BLaER1 (cell line): ENCODE data around the gene KMT2E.
A peak's percentile ranks its signal among the peaks of the same experiment; 100 is the strongest.
"Not testable (repeated sequence)": the region's sequence is repeated elsewhere in the genome, so short reads cannot be mapped to it uniquely, and the experiment has no call there.

Experiments
- H3K27ac ChIP-seq: shearing (Covaris generic); formaldehyde crosslinking; 2 replicates; pipeline ENCODE4 v1.8.1; 2022
- H3K27me3 ChIP-seq: shearing (Covaris generic); formaldehyde crosslinking; 2 replicates; pipeline ENCODE4 v1.8.1; 2022
- H3K36me3 ChIP-seq: shearing (Covaris generic); formaldehyde crosslinking; 2 replicates; pipeline ENCODE4 v1.8.1; 2022
- H3K4me1 ChIP-seq: shearing (Covaris generic); formaldehyde crosslinking; 2 replicates; pipeline ENCODE4 v1.8.1; 2022
- H3K4me2 ChIP-seq: shearing (Covaris generic); formaldehyde crosslinking; 2 replicates; pipeline ENCODE4 v1.8.1; 2022
- H3K4me3 ChIP-seq: shearing (Covaris generic); formaldehyde crosslinking; 2 replicates; pipeline ENCODE4 v1.8.1; 2022
- H3K9ac ChIP-seq: shearing (Covaris generic); formaldehyde crosslinking; 2 replicates; pipeline ENCODE4 v1.8.1; 2022
- H3K9me3 ChIP-seq: shearing (Covaris generic); formaldehyde crosslinking; 2 replicates; pipeline ENCODE4 v1.8.1; 2022
- H4K20me1 ChIP-seq: shearing (Covaris generic); formaldehyde crosslinking; 2 replicates; pipeline ENCODE4 v1.8.1; 2022
- Cebpa-rat ChIP-seq: shearing (Covaris generic); IDR thresholded peaks from 2 replicates; pipeline ENCODE4 v1.8.1; 2022

The KMT2E gene

GRCh38 chr7:104972500-104972899 lies 41.5 kb upstream of the KMT2E start:
- TF ChIP-seq Cebpa-rat = no peak
- H3K36me3 ChIP-seq = peaks cover 46% of the 10 kb centered on the region
- H3K4me2 ChIP-seq = peak overlapping the region; percentile 60
- no peak overlapping the region for H3K27ac ChIP-seq
- no peaks in the 10 kb centered on the region for H3K9me3 ChIP-seq
- no peaks in the 10 kb centered on the region for H3K27me3 ChIP-seq
- peaks cover 95% of the 10 kb centered on the region for H4K20me1 ChIP-seq
- H3K4me1 ChIP-seq = peaks cover 64% of the 10 kb centered on the region
- no peak overlapping the region for H3K9ac ChIP-seq
- no peak overlapping the region for H3K4me3 ChIP-seq

- H3K36me3 ChIP-seq = peaks cover 45% of the 10 kb centered on the region
- peak overlapping the region; percentile 79 for H3K4me2 ChIP-seq
- TF ChIP-seq Cebpa-rat = no peak
- no peak overlapping the region for H3K9ac ChIP-seq
- no peaks in the 10 kb centered on the region for H3K27me3 ChIP-seq
- H4K20me1 ChIP-seq = peaks cover 95% of the 10 kb centered on the region
- H3K4me1 ChIP-seq = peaks cover 71% of the 10 kb centered on the region
- H3K4me3 ChIP-seq = 0 out of 2 replicates have a peak overlapping the region, but pooled peaks have one; percentile 14
- H3K9me3 ChIP-seq = no peaks in the 10 kb centered on the region
- peak overlapping the region; percentile 24; the same call in 1 of the 2 replicates for H3K27ac ChIP-seq
Measured at GRCh38 chr7:104973227-104973626, 40.8 kb upstream of the KMT2E start.

- peak overlapping the region; percentile 79 for H3K4me2 ChIP-seq
- H3K27ac ChIP-seq = peak overlapping the region; percentile 45; the same call in 1 of the 2 replicates
- peaks cover 41% of the 10 kb centered on the region for H3K36me3 ChIP-seq
- H3K9ac ChIP-seq = no peak overlapping the region; the same call in 1 of the 2 replicates
- H3K27me3 ChIP-seq = no peaks in the 10 kb centered on the region
- H3K9me3 ChIP-seq = no peaks in the 10 kb centered on the region
- peak overlapping the region; percentile 14; the same call in 1 of the 2 replicates for H3K4me3 ChIP-seq
- peaks cover 78% of the 10 kb centered on the region for H3K4me1 ChIP-seq
- H4K20me1 ChIP-seq = peaks cover 95% of the 10 kb centered on the region
- no peak for TF ChIP-seq Cebpa-rat
Measured at GRCh38 chr7:104973909-104974415, 40.0 kb upstream of the KMT2E start.

- H3K27me3 ChIP-seq, H3K9me3 ChIP-seq, H3K4me3 ChIP-seq, H3K4me2 ChIP-seq, H3K27ac ChIP-seq, H3K9ac ChIP-seq: not testable (repeated sequence)
- Histone ChIP-seq H3K36me3 (peaks cover 36% of the 10 kb centered on the region), H4K20me1 (peaks cover 98% of the 10 kb centered on the region), H3K4me1 (peaks cover 94% of the 10 kb centered on the region)
Measured at GRCh38 chr7:104975553-104975952, 38.5 kb upstream of the KMT2E start.

GRCh38 chr7:104976966-104977636 lies 36.9 kb upstream of the KMT2E start:
- Histone ChIP-seq H3K27ac (no peak overlapping the region; the same call in 1 of the 2 replicates), H3K36me3 (peaks cover 26% of the 10 kb centered on the region; the same call in 1 of the 2 replicates), H3K4me2 (peak overlapping the region; percentile 33; the same call in 1 of the 2 replicates), H3K27me3 (no peaks in the 10 kb centered on the region), H3K4me3 (no peak overlapping the region), H3K4me1 (peaks cover 95% of the 10 kb centered on the region), H4K20me1 (peaks cover 94% of the 10 kb centered on the region), H3K9ac (no peak overlapping the region), H3K9me3 (no peaks in the 10 kb centered on the region)
- TF ChIP-seq Cebpa-rat = no peak

GRCh38 chr7:104978460-104978859 lies 35.5 kb upstream of the KMT2E start:
- no peak for TF ChIP-seq Cebpa-rat
- Histone ChIP-seq H3K4me3 (no peak overlapping the region), H3K4me1 (peaks cover 94% of the 10 kb centered on the region), H4K20me1 (peaks cover 83% of the 10 kb centered on the region), H3K4me2 (peak overlapping the region; percentile 60), H3K36me3 (peaks cover 19% of the 10 kb centered on the region; the same call in 1 of the 2 replicates), H3K27me3 (no peaks in the 10 kb centered on the region), H3K9ac (no peak overlapping the region; the same call in 1 of the 2 replicates), H3K27ac (no peak overlapping the region), H3K9me3 (no peaks in the 10 kb centered on the region)

- Histone ChIP-seq H3K36me3 (peaks cover 18% of the 10 kb centered on the region; the same call in 1 of the 2 replicates), H3K9me3 (no peaks in the 10 kb centered on the region), H3K4me3 (no peak overlapping the region), H3K4me1 (peaks cover 88% of the 10 kb centered on the region), H3K4me2 (peak overlapping the region; percentile 60), H3K9ac (no peak overlapping the region; the same call in 1 of the 2 replicates), H3K27ac (peak overlapping the region; percentile 47), H3K27me3 (no peaks in the 10 kb centered on the region), H4K20me1 (peaks cover 74% of the 10 kb centered on the region)
- no peak for TF ChIP-seq Cebpa-rat
Measured at GRCh38 chr7:104979167-104979841, 34.7 kb upstream of the KMT2E start.

- peaks cover 63% of the 10 kb centered on the region for H4K20me1 ChIP-seq
- H3K4me2 ChIP-seq = peak overlapping the region; percentile 60; the same call in 1 of the 2 replicates
- H3K4me3 ChIP-seq = no peak overlapping the region
- H3K27ac ChIP-seq = no peak overlapping the region
- no peak for TF ChIP-seq Cebpa-rat
- H3K9ac ChIP-seq = no peak overlapping the region
- peaks cover 16% of the 10 kb centered on the region; the same call in 1 of the 2 replicates for H3K36me3 ChIP-seq
- no peaks in the 10 kb centered on the region for H3K27me3 ChIP-seq
- peaks cover 90% of the 10 kb centered on the region for H3K4me1 ChIP-seq
- no peaks in the 10 kb centered on the region for H3K9me3 ChIP-seq
Measured at GRCh38 chr7:104980440-104980839, 33.6 kb upstream of the KMT2E start.

- H3K9me3 ChIP-seq = no peaks in the 10 kb centered on the region
- H3K27me3 ChIP-seq = no peaks in the 10 kb centered on the region
- H4K20me1 ChIP-seq = peaks cover 57% of the 10 kb centered on the region
- H3K9ac ChIP-seq = no peak overlapping the region
- H3K4me1 ChIP-seq = peaks cover 90% of the 10 kb centered on the region
- H3K4me2 ChIP-seq = peak overlapping the region; percentile 91
- H3K36me3 ChIP-seq = peaks cover 18% of the 10 kb centered on the region
- TF ChIP-seq Cebpa-rat = no peak
- H3K27ac ChIP-seq = no peak overlapping the region
- H3K4me3 ChIP-seq = no peak overlapping the region
Measured at GRCh38 chr7:104980841-104981671, 32.9 kb upstream of the KMT2E start.
